Activated CD4-positive, alpha-beta memory T cell treated with anti-CD3 and anti-CD28 coated beads for 36 hours (primary cell): ENCODE results near the gene EXOC4. TPM values are rescaled to one million over a fixed set of nuclear protein-coding genes. Genes with fewer than 3 reads are reported as not detected.

Experiments
- CTCF ChIA-PET: fragments of 350-600 bp; sonication (Branson Sonifier 250); formaldehyde crosslinking; loops from one replicate; lab custom pipeline; 2021; ENCODE audit warnings: antibody characterized with exemption, inconsistent platforms; lab: Charles Lee
- POLR2A ChIA-PET: fragments of 350-600 bp; sonication (Branson Sonifier 250); formaldehyde crosslinking; loops from one replicate; lab custom pipeline; 2021; ENCODE audit warnings: antibody characterized with exemption; lab: Charles Lee
- DNase-seq: peaks from one replicate; pipeline ENCODE4 v3.0.0-alpha.2; 2020
- H3K27ac Mint-ChIP-seq: one replicate; pipeline ENCODE4 v1.8.0; 2021; ENCODE audit warnings: mixed read lengths
- H3K27me3 Mint-ChIP-seq: one replicate; pipeline ENCODE4 v1.8.0; 2021; ENCODE audit warnings: mixed read lengths
- H3K36me3 Mint-ChIP-seq: one replicate; pipeline ENCODE4 v1.8.0; 2021; ENCODE audit warnings: mixed read lengths
- H3K4me1 Mint-ChIP-seq: one replicate; pipeline ENCODE4 v1.8.0; 2021; ENCODE audit warnings: low read depth, mixed read lengths
- H3K4me3 Mint-ChIP-seq: one replicate; pipeline ENCODE4 v1.8.0; 2021; ENCODE audit warnings: mild to moderate bottlenecking, mixed read lengths
- H3K9me3 Mint-ChIP-seq: one replicate; pipeline ENCODE4 v1.8.0; 2021; ENCODE audit warnings: mixed read lengths
- intact Hi-C: fragments of 100-400 bp; cut with micrococcal nuclease; formaldehyde crosslinking; loops from one replicate; pipeline ENCODE4 v1.15.1; 2023
- total RNA-seq, 2 experiments: library from RNA; stranded (reverse); gene quantifications; one replicate each; pipeline ENCODE4 v1.2.3, GENCODE V29; 2021

Gene EXOC4
- total RNA-seq, 2 experiments from 2014 or later, result 55.8 to 60.8 TPM

DNA sequence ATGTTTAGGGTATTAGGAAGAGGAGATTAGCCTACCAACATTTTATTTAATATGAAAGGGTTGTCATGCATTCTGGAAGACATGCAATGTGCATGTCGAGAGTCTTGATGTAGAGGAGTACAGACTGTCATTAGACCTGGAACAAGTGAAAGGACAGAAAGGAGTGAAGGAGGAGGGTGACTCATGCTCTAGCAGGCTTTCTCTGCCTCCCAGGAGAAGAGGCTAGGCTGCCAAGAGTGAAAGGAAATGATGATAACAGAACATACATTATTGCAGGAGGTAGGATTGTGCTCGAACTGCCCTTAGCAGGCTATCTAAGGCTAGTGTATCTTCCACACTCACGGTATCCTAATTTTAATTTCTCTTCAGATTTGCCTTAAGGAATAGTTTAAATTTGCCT, 228.8 kb downstream of the EXOC4 start:
- no peaks in the 10 kb centered on the region for H3K27me3 Mint-ChIP-seq
- ChIA-PET CTCF (no interaction called here), POLR2A (no interaction called here)
- intact Hi-C loops, result no loop called here
- H3K27ac Mint-ChIP-seq, result no peak overlapping the region
- no peak for DNase-seq
- no peak overlapping the region for H3K4me3 Mint-ChIP-seq
- no peaks in the 10 kb centered on the region for H3K9me3 Mint-ChIP-seq
- peaks cover 22% of the 10 kb centered on the region for H3K4me1 Mint-ChIP-seq
- peaks cover 21% of the 10 kb centered on the region for H3K36me3 Mint-ChIP-seq

DNA sequence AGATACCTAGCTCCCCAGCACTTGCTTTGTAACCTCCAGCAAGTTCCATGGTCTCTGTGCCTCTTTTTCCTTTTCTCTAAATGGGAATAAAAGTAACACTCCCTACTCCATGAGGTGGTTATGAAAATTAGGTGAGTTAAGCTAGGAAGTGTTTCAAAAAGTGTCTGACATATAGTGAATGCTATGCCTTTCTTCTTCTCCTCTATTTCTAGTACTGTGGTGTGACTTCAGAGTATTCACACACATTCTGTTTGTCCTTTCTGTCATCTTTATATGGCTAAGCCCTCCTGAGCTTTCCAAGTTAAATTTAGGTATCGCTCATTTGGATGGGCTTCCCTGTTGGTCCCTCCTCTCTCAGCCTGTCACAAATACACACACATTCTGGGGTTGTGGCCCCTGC, 229.7 kb downstream of the EXOC4 start:
- Mint-ChIP-seq H3K27me3 (no peaks in the 10 kb centered on the region), H3K4me1 (peaks cover 22% of the 10 kb centered on the region), H3K36me3 (peaks cover 21% of the 10 kb centered on the region), H3K27ac (no peak overlapping the region), H3K4me3 (no peak overlapping the region), H3K9me3 (no peaks in the 10 kb centered on the region)
- DNase-seq, result no peak
- ChIA-PET CTCF (no interaction called here), POLR2A (interaction anchor here (0.6 kb wide), 1 partner anchor 60 kb away, joined by 3 read pairs; no protein-coding TSS in a partner anchor)
- intact Hi-C loops, result no loop called here

DNA sequence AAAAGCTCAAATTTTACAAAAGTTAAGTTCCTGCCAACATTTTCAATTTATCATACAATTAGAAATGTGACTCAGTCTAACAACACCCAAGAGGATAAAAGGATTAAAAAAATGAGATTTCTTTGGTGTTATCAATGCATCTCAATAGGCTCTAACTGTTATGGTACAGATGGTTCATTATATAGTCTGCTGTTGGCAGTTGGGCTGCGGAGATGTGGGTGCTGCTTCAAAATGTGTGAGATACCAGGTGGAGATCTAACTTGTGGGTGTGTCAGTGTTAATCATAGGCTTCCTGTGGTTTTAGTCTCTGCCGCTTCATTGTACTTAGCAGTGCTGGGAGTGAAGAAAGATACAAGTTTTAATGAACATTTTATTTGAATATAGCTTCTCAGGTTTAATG, 231.2 kb downstream of the EXOC4 start:
- ChIA-PET POLR2A (no interaction called here), CTCF (no interaction called here)
- Mint-ChIP-seq H3K4me1 (peaks cover 22% of the 10 kb centered on the region), H3K4me3 (no peak overlapping the region), H3K9me3 (no peaks in the 10 kb centered on the region), H3K27me3 (no peaks in the 10 kb centered on the region), H3K27ac (no peak overlapping the region), H3K36me3 (peaks cover 25% of the 10 kb centered on the region)
- DNase-seq, result peak; percentile 34
- intact Hi-C loops, result no loop called here

DNA sequence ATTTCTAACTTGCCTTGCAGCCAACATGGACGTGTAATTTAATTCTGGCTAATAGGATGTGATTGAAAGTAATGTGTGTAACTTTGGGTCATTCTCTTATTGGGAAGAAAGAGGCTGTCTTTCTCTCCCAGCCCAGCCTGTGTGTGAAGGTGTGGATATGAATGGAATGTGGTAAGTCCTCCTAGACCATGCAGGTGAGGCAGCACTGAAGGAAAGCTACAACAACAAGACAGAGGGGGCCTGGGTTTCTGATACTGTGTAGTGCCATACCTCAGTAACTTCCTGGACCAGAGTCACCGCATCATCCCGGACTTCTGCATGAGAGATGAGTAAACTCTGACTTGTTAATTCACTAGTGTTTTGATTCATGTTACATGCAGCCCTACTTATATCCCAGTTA, 237.0 kb downstream of the EXOC4 start:
- peaks cover 17% of the 10 kb centered on the region for H3K4me1 Mint-ChIP-seq
- H3K27ac Mint-ChIP-seq, result no peak overlapping the region
- H3K36me3 Mint-ChIP-seq, result peaks cover 23% of the 10 kb centered on the region
- intact Hi-C loops, result no loop called here
- H3K4me3 Mint-ChIP-seq, result no peak overlapping the region
- DNase-seq, result no peak
- CTCF ChIA-PET, result no interaction called here
- no peaks in the 10 kb centered on the region for H3K9me3 Mint-ChIP-seq
- POLR2A ChIA-PET, result no interaction called here
- no peaks in the 10 kb centered on the region for H3K27me3 Mint-ChIP-seq

DNA sequence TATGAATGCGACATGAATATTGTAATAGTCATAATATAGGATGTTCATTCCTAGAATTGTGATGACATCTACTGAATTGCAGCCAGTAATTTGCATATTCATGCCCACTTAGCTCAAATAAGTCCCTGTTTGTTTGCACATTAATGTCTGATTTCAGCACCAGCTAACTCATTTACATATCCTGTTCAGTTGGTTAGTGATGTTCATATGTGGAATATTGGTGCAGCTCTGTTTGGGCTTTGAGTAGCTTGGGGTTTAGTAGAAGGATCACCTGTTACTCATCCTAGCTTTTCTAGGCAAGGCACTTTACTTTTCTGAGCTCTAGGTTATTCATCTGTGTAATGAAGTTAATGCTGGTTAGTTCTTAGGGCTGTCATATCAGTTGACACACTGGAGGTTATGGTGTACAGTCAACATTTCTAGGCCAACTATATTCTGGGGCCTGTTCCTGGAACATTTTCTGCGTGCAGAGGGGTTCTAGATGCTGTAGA, 238.4 kb downstream of the EXOC4 start:
- POLR2A ChIA-PET, result no interaction called here
- H3K27me3 Mint-ChIP-seq, result no peaks in the 10 kb centered on the region
- CTCF ChIA-PET, result no interaction called here
- intact Hi-C loops, result no loop called here
- H3K9me3 Mint-ChIP-seq, result no peaks in the 10 kb centered on the region
- no peak overlapping the region for H3K4me3 Mint-ChIP-seq
- peaks cover 26% of the 10 kb centered on the region for H3K36me3 Mint-ChIP-seq
- peaks cover 13% of the 10 kb centered on the region for H3K4me1 Mint-ChIP-seq
- no peak for DNase-seq
- H3K27ac Mint-ChIP-seq, result peak overlapping the region; percentile 44

DNA sequence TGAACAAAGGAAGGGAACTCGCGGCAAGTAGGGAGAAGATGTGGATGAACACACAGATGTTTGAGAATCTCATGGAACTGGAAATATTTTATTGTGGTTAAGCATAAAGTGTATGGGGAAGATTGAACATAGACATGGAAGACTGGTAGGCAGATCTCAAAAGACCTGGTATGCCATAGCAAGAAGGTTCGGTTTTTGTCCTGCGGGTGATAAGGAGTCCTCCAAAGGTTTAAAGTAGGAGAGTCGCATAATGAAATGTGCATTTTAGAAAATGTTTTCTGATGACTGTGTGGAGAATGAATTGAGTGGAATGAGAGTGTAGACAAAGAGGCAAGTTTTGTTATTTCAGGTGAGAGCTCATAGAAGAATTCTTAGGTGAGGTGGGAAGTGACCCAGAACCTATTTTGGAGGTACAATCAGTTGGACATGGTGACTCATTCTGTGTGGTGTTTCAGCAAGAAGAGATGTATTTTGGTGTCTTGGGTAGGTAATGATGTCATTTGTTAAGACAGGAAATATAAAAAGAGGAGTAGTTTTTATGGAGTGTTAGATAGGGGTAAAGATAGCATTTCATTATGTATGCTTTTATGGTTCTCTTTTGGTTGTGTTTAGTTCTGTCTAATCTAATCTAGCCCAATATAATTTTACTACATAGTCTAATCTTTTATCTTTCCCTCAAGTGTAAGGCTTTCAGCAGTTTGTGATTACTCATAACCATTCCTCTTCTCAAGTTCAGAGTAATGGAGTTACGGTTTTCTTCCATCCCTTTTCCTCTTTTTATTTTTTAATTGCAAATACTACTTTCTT, 239.2 kb downstream of the EXOC4 start:
- intact Hi-C loops, result no loop called here
- Mint-ChIP-seq H3K4me1 (peaks cover 13% of the 10 kb centered on the region), H3K27ac (peak overlapping the region; percentile 44), H3K36me3 (peaks cover 29% of the 10 kb centered on the region), H3K27me3 (no peaks in the 10 kb centered on the region), H3K4me3 (no peak overlapping the region), H3K9me3 (no peaks in the 10 kb centered on the region)
- ChIA-PET CTCF (no interaction called here), POLR2A (no interaction called here)
- no peak for DNase-seq

DNA sequence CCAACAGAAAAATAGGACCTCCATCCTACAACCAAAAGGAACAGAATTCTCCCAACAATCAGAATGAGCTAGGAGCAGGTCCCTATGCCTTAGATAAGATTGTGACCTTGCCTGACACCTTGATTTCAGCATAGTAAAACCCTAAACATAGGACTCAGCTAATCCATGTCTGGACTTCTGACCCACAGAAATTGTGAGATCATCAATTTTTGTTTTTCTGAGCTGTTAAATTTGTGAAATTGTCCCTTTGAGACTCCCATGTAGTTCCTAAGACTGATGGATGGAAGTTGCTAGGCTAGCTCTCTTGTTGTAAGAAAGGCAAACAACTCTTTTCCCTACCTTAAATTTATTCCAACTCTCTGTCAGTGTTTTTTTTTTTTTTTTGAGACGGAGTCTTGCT, 244.2 kb downstream of the EXOC4 start:
- peaks cover 28% of the 10 kb centered on the region for H3K36me3 Mint-ChIP-seq
- CTCF ChIA-PET, result interaction anchor here (0.7 kb wide), 1 partner anchor 23 kb away, joined by 4 read pairs; no protein-coding TSS in a partner anchor
- intact Hi-C loops, result no loop called here
- no peaks in the 10 kb centered on the region for H3K27me3 Mint-ChIP-seq
- POLR2A ChIA-PET, result no interaction called here
- peaks cover 1% of the 10 kb centered on the region for H3K4me1 Mint-ChIP-seq
- H3K4me3 Mint-ChIP-seq, result no peak overlapping the region
- no peak overlapping the region for H3K27ac Mint-ChIP-seq
- H3K9me3 Mint-ChIP-seq, result peaks cover 3% of the 10 kb centered on the region
- no peak for DNase-seq

DNA sequence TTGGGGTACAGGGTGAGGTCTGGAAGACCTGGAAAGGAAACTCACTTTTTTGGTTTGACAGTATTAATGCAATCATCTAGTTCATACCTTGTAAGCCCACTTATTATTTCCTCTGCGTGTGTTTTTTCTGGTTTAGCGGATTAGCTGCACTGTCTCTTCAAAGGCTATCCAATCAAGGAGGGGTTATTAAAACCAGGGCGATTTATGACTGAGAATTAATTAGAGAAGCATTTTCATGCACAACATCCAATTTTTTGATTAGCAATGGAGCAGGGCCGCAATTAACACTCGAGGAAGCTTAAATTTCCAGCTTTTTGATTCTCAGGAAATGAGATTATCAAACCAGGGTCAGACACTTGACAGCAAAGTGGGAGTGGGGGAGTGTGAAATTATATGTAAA, 248.9 kb downstream of the EXOC4 start:
- intact Hi-C loops, result no loop called here
- POLR2A ChIA-PET, result no interaction called here
- H3K36me3 Mint-ChIP-seq, result peaks cover 9% of the 10 kb centered on the region

DNA sequence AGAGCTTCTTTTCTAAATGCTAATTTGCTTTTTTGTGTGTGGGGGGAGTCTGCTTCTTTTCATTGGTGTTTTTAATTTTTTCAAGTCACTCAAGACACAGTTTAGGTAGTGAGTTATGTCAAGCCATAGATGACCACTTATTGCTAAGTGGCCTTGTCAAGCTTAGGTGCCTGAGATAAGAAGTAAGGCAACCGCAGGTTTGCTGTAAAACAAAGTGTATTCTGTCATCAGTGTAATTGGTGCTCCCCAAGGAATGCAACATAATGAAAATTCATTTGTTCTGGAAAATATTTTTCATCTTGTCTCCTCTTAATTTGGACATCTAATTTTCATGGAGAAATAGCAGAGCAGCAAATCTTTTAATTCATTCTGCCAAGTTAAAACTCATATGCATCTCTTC, 249.6 kb downstream of the EXOC4 start:
- ChIA-PET CTCF (no interaction called here), POLR2A (no interaction called here)
- Mint-ChIP-seq H3K27ac (no peak overlapping the region), H3K9me3 (peaks cover 3% of the 10 kb centered on the region), H3K36me3 (peaks cover 11% of the 10 kb centered on the region), H3K27me3 (no peaks in the 10 kb centered on the region), H3K4me3 (no peak overlapping the region), H3K4me1 (no peaks in the 10 kb centered on the region)
- intact Hi-C loops, result no loop called here
- DNase-seq, result no peak

More for the DNA sequence above, 248.9 kb downstream of the EXOC4 start:
- no peaks in the 10 kb centered on the region for H3K4me1 Mint-ChIP-seq
- H3K27ac Mint-ChIP-seq, result no peak overlapping the region
- no peak overlapping the region for H3K4me3 Mint-ChIP-seq
- CTCF ChIA-PET, result no interaction called here
- no peak for DNase-seq
- H3K9me3 Mint-ChIP-seq, result peaks cover 3% of the 10 kb centered on the region
- H3K27me3 Mint-ChIP-seq, result no peaks in the 10 kb centered on the region

DNA sequence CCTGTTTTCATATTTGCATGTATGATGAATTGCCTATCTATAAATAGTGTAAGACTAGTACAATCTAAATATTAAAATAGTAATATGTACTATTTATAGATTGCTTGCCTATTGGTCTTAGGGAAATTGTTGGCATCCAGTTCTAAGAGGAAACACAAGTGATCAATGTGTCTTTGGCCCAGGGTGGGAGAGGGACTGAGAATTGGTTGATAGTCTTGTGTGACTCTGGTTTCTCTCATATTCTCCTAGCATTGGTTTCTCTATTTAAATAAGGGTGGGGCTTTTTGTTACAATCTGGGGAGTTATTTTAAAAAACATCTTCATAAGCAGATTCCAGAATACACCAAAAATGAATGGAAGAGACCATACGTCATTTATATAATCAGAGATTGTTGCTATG, 250.1 kb downstream of the EXOC4 start:
- Mint-ChIP-seq H3K27me3 (no peaks in the 10 kb centered on the region), H3K4me3 (no peak overlapping the region), H3K27ac (no peak overlapping the region), H3K4me1 (no peaks in the 10 kb centered on the region), H3K36me3 (peaks cover 10% of the 10 kb centered on the region), H3K9me3 (peaks cover 3% of the 10 kb centered on the region)
- no peak for DNase-seq
- ChIA-PET POLR2A (no interaction called here), CTCF (no interaction called here)
- intact Hi-C loops, result no loop called here

DNA sequence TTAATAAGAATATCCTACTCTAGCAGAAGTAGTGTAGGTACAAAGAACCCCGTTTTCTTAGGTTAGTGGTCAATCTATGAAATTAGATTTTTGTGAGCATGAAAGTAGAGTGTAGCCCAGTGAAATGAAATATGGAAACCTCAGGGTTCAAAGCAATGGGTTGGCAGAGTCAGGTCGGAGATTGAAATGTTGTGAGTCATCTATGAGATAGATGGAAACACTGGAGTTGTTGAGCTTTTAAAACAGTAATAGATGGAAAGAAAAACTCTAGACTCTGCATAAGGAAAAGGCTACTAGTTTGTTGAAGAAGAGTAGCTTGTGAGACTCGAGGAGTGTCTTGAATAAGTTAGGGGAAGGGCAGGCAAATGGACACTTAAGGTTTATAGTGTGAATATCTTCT, 251.9 kb downstream of the EXOC4 start:
- H3K27ac Mint-ChIP-seq, result no peak overlapping the region
- H3K27me3 Mint-ChIP-seq, result no peaks in the 10 kb centered on the region
- no peak for DNase-seq
- peaks cover 18% of the 10 kb centered on the region for H3K36me3 Mint-ChIP-seq
- ChIA-PET POLR2A (no interaction called here), CTCF (no interaction called here)
- no peak overlapping the region for H3K4me3 Mint-ChIP-seq
- H3K9me3 Mint-ChIP-seq, result no peaks in the 10 kb centered on the region
- intact Hi-C loops, result no loop called here
- no peaks in the 10 kb centered on the region for H3K4me1 Mint-ChIP-seq

DNA sequence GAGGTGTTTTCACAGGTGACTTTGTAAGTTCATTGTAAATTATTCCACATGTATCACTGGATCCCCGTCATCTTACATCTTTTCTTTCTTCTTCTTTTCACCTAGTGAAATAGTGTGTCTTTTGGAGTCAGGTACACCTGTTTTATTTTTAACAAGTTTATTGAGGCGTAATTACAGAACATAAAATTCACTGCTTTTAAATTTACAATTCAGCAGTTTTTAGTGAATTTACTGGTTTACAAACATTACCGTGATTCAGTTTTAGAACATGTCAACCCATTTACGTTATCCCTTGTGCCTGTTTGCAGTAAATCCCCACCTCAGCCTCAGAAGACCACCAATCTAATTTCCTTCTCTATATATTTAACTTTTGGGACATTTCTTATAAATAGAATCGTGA, 256.9 kb downstream of the EXOC4 start:
- ChIA-PET POLR2A (no interaction called here), CTCF (no interaction called here)
- no peak overlapping the region for H3K4me3 Mint-ChIP-seq
- H3K36me3 Mint-ChIP-seq, result peaks cover 34% of the 10 kb centered on the region
- H3K9me3 Mint-ChIP-seq, result peaks cover 11% of the 10 kb centered on the region
- no peaks in the 10 kb centered on the region for H3K4me1 Mint-ChIP-seq
- no peaks in the 10 kb centered on the region for H3K27me3 Mint-ChIP-seq
- intact Hi-C loops, result no loop called here
- DNase-seq, result no peak
- no peak overlapping the region for H3K27ac Mint-ChIP-seq
